NCI-H146 treated with DMSO at 0.1 percent for 48 hours (cell line): ENCODE results near the gene ACVR1C.
"Not testable (repeated sequence)": the region's sequence is repeated elsewhere in the genome, so short reads cannot be mapped to it uniquely, and the experiment has no call there.

ENCODE experiments used
- DNase-seq: peaks from one replicate; lab custom pipeline; 2025; ENCODE audit not compliant: unreplicated experiment; lab: John Stamatoyannopoulos, UW

The ACVR1C gene

GRCh38 chr2:157587576-157587975 is 41.1 kb downstream of the ACVR1C start:
- peak; percentile 67 for DNase-seq

GRCh38 chr2:157574165-157574564 is 54.5 kb downstream of the ACVR1C start:
- no peak for DNase-seq

GRCh38 chr2:157572725-157573124 is 55.9 kb downstream of the ACVR1C start:
- peak; percentile 3 for DNase-seq

DNA sequence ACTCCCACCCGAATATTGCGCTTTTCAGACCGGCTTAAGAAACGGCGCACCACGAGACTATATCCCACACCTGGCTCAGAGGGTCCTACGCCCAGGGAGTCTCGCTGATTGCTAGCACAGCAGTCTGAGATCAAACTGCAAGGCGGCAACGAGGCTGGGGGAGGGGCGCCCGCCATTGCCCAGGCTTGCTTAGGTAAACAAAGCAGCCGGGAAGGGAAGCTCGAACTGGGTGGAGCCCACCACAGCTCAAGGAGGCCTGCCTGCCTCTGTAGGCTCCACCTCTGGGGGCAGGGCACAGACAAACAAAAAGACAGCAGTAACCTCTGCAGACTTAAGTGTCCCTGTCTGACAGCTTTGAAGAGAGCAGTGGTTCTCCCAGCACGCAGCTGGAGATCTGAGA is 62.0 kb downstream of the ACVR1C start:
- DNase-seq, result not testable (repeated sequence)

DNA sequence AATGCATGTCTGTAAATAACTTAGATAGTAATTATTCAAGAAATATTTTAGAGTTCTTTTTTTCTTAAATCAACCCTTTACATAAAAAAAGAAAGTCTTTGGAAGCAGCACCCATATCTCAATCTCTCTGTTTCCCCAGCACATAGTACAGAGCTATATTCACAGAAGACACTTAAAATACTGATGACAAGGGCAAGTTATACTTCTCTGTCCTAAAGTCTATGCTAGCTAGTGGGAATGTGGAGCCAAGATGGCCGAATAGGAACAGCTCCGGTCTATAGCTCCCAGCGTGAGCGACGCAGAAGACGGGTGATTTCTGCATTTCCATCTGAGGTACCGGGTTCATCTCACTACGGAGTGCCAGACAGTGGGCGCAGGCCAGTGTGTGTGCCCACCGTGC is 62.6 kb downstream of the ACVR1C start:
- DNase-seq, result not testable (repeated sequence)

DNA sequence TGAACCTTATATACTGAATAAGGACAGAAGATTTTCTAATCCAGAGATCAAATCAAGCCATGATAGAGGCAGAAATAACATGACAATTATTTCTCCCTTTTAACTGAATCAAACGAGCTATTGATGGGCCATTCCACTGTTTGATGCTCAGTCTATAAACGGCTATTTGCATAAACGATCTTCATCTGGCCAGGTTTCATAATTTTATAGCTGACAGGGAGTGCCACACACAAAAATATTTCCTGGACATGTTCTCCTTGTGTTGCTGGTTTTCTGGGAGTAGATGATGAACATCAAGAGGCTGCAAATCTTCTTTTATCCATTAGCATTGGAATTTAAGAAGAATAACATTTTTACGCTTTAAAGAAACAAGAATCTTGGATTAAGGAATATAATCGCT is 63.1 kb downstream of the ACVR1C start:
- no peak for DNase-seq

- no peak for DNase-seq
These were observed 68.8 kb downstream of the ACVR1C start for GRCh38 chr2:157559890-157560289.

- no peak for DNase-seq
These were observed 69.2 kb downstream of the ACVR1C start for GRCh38 chr2:157559461-157559860.

DNA sequence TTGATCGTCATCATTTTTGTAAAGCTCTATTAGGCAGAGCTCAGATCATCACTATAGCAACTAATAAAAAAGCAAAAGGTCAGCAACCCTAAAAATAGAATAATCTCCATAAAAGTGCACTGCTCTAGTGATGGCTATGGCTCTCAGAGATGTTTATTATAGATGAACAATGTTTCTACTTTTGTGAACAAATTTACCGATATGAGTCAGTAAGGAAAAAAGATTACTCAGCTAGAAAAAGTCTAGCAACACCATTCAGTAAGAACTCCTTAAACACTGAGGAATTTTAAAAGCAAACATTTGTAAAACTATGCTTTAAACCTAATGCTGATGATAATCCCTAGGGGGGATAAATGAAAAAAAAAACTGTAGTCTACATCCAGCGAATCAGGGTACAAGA is 69.6 kb downstream of the ACVR1C start:
- no peak for DNase-seq

GRCh38 chr2:157557770-157558169 is 70.9 kb downstream of the ACVR1C start:
- DNase-seq, result no peak

DNA sequence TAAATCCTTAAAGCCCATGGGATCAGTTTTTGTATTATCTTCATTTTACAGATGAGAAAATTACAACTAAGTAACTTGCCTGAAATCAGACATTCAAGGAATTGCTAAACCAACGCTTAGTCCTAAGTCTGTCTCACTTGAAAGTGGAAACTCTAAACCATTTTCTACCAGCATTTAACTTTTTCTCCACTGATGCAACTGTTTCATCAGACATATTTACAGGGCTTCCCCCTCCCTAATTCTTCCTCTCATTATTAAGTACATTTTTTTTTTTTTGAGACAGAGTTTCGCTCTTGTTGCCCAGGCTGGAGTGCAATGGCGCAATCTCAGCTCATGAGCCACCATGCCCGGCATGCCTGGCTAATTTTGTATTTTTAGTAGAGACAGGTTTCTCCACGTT is 88.6 kb downstream of the ACVR1C start:
- no peak for DNase-seq

- no peak for DNase-seq
These were observed 90.6 kb downstream of the ACVR1C start for GRCh38 chr2:157538064-157538463.

GRCh38 chr2:157536815-157537214 is 91.8 kb downstream of the ACVR1C start:
- DNase-seq, result no peak

- DNase-seq, result no peak
These were observed 99.5 kb downstream of the ACVR1C start for GRCh38 chr2:157528963-157529751.

DNA sequence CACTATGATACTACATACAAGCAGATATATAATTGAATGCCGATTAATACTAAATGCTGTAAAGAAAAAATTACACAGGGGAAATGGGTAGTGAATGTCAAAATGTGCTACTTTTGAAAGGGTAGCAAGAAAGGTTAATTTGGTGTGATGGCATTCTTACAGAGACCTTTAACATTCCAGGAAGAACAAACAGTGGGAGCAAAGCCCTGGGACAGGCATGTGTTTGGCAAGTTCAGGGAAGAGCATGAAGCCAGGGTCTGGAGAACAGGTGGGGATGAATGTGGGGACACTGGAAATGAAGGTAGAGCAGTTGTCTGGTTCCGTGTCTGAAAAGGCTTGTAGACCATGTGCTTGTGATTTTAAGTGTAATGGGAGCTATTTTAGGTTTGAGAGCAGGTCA is 102.6 kb downstream of the ACVR1C start:
- no peak for DNase-seq

DNA sequence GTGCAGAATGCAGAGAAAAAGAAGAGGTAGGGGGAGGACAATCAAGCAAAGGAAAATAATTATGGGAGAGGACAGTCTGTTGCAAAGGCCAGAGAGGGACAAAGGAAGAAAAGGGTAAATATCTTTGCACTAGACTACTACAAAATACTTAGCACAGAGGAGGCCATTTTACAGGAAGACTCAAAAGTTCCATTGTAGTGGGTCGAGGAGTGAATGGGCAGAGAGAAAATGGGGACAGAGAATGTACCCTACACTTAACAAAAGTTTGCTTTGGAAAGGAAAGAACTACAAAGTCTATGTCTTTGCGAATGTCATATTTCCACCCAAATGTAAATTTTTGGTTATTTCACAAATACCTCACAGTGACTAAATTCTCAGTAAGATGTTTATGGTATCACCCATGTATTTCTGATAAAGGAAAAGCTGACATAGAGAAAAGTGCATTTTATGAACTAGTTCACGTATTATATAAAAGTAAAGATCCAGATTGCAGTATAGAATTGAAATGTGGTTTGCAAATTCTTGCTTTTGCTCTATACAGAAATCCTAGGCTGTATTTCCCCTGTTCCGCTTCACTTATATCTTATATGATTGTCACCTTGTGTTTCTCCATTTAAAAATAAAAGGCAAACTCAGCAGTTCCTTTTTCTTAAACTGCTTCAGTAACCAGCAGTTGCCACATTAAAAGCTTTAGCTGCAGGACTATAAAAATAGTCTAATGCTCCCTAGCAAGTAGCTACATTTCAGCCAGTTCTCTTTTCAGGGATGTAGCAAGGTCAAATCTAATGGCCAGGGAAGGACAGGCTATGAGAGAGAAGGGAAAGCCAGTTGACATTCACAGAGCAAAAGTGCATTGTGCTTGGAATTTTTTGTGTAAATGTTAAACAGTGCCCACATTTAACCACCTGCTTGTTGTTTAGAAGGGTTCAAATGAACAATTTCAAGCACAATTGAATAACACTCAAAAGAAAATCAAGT is 105.1 kb downstream of the ACVR1C start:
- no peak for DNase-seq

DNA sequence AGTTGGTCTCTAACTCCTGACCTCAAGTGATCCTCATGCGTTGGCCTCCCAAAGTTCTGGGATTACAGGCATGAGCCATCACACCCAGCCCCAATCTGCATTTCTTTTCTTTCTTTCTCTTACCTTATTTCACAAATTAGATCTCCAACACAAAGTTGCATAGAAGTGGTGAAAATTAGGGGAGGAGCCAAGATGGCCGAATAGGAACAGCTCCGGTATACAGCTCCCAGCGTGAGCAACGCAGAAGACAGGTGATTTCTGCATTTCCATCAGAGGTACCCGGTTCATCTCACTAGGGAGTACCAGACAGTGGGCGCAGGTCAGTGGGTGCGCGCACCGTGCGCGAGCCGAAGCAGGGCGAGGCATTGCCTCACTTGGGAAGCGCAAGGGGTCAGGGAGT is 113.7 kb downstream of the ACVR1C start:
- DNase-seq, result not testable (repeated sequence)

- no peak for DNase-seq
These were observed 118.9 kb downstream of the ACVR1C start for GRCh38 chr2:157509744-157510143.

GRCh38 chr2:157508676-157509075 is 120.0 kb downstream of the ACVR1C start:
- DNase-seq, result no peak

GRCh38 chr2:157506586-157506985 is 122.1 kb downstream of the ACVR1C start:
- DNase-seq, result no peak

GRCh38 chr2:157504623-157505022 is 124.0 kb downstream of the ACVR1C start:
- no peak for DNase-seq

GRCh38 chr2:157501026-157501425 is 127.6 kb downstream of the ACVR1C start:
- DNase-seq, result no peak
